Heart left ventricle (tissue), 13 donors: Measurements from ENCODE around the gene ACRV1.

Experiments used
- POLR2A ChIP-seq, 2 donors: fragments of 450-650 bp; IDR thresholded peaks; one replicate each; pipeline ENCODE4 v1.6.1; 2017; ENCODE audit warnings: antibody characterized with exemption in 2 of 2, mild to moderate bottlenecking in 2 of 2, moderate library complexity in 2 of 2
- TF ChIP-seq, protein P1 (sequence below), 12 donors: fragments of 200-600 bp; sonication (generic) in 4 of 12; IDR thresholded peaks; one replicate each; pipeline versions ENCODE4 v1.5.0 to v1.8.0; 2018 to 2022; ENCODE audit warnings: antibody characterized with exemption in 12 of 12, mild to moderate bottlenecking in 5 of 12
- donor health status: ischemic (EF 13 %, LVEDD 7.1; RV severe dilation, severe dysfunction).
- donor health status: DM: no; HTN: yes; CAD: no.
- donor health status: DM: no; HTN: no; CAD: no.
- donor health status: ischemic (EF 25% LVEDD 6.9; RV normal size, moderate dysfunction).
- donor health status: ischemic (EF 25% LVEDD 5.7; RV mildly dilated, moderate dysfunction).
- donor health status: ischemic (EF 35%, LVEDD 5.7; RV mildly dilated, moderate dysfunction).
- donor health status: nonischemic (EF 11% LVEDD 7.7; RV severe dilation, severe dysfunction).
- donor health status: DM: yes; HTN: yes; CAD: no.
- donor health status: PGD.
- donor health status: ischemic (EF 29% LVEDD 5.4; RV normal size, mild dysfunction).
- donor health status: nonischemic (EF 23%, LVEDD 6.1; RV moderate dilation, normal function).

DNA sequence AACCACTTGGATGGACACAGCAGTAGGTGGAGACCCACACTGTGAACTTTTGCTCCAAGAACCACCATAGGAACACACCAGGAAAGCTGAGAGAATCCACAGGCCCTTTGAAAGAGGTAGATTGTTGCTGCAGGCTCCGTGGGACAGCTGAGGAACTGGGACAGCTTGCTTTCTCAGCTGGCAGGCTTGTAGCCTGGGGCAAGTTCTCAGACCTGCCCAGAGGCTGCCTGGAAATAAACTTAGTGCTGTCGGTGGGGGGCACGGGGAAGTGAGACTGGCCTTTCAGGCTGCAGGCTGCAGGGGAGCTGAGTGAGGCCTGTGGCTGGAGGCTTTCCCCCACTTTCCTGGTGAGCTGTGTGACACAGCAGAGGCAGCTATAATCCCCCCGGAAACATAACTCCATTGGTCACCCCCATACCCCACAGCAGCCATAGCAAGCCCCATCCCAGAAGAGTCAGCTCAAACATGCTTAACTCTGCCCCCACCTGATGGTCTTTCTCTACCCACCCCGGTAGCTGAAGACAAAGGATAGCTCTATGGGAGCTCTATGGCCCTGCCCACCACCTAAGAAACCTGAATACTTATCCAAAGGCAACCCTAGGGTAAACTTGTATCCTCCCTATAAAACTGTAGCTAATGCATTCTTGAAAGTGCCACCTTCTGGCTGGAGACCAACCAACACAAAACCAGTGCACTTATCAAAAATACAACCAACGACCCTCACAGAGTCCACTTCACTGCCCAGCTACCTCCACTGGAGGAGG, 21.4 kb upstream of the ACRV1 start:
- TF ChIP-seq, protein P1, sequence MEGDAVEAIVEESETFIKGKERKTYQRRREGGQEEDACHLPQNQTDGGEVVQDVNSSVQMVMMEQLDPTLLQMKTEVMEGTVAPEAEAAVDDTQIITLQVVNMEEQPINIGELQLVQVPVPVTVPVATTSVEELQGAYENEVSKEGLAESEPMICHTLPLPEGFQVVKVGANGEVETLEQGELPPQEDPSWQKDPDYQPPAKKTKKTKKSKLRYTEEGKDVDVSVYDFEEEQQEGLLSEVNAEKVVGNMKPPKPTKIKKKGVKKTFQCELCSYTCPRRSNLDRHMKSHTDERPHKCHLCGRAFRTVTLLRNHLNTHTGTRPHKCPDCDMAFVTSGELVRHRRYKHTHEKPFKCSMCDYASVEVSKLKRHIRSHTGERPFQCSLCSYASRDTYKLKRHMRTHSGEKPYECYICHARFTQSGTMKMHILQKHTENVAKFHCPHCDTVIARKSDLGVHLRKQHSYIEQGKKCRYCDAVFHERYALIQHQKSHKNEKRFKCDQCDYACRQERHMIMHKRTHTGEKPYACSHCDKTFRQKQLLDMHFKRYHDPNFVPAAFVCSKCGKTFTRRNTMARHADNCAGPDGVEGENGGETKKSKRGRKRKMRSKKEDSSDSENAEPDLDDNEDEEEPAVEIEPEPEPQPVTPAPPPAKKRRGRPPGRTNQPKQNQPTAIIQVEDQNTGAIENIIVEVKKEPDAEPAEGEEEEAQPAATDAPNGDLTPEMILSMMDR (IDR thresholded peaks at IDR 0.05), result no peak
- no peak for TF ChIP-seq POLR2A (IDR thresholded peaks at IDR 0.05)
